Testis (tissue), 2 donors: ENCODE results near the gene RDX.

ENCODE experiments used
- CTCF ChIP-seq, 3 experiments: fragments of 450-650 bp in 2 of 3; fragments of 200-600 bp in 1 of 3; sonication (generic) in 1 of 3; IDR thresholded peaks; one replicate each; pipeline ENCODE4 v1.5.1; 2016 to 2019; ENCODE audit warnings: antibody characterized with exemption in 3 of 3, mild to moderate bottlenecking in 2 of 3, moderate library complexity in 1 of 3
- POLR2A ChIP-seq: fragments of 450-650 bp; IDR thresholded peaks from one replicate; pipeline ENCODE4 v1.6.1; 2017; ENCODE audit warnings: antibody characterized with exemption, mild to moderate bottlenecking, moderate library complexity

GRCh38 chr11:110128161-110128560 lies 168.3 kb downstream of the RDX start:
- TF ChIP-seq CTCF (IDR thresholded peaks at IDR 0.05) (no peak), POLR2A (no peak)
